PC-3 (cell line): ENCODE data around the gene NOC3L. TPM values are rescaled to one million over a fixed set of nuclear protein-coding genes. Genes with fewer than 3 reads are reported as not detected.

Source experiments
- ATAC-seq: fragments of 200-7000 bp; cut with Tn5 transposase; 2 replicates; pipeline ENCODE4 v1.9.1; 2020; ENCODE audit warnings: mild to moderate bottlenecking, moderate library complexity
- BruUV-seq: library from RNA; stranded (reverse); fragments of 400-500 nt; replicated peaks from 2 replicates; lab custom pipeline; 2021; lab: Mats Ljungman, UMichigan
- CTCF ChIA-PET: fragments of 300-600 bp; sonication (Branson Sonifier 250); formaldehyde crosslinking; loops from one replicate; lab custom pipeline; 2022; ENCODE audit warnings: antibody characterized with exemption; lab: Charles Lee
- POLR2A ChIA-PET: fragments of 300-600 bp; sonication (Branson Sonifier 250); formaldehyde crosslinking; loops from one replicate; lab custom pipeline; 2022; ENCODE audit warnings: antibody characterized with exemption; ENCODE audit not compliant: unreplicated experiment; lab: Charles Lee
- DNase-seq: peaks from one replicate; pipeline ENCODE4 v3.0.0-alpha.2; 2015
- H2AFZ ChIP-seq: fragments of 300-600 bp; sonication (generic); 2 replicates; pipeline ENCODE4 v1.6.0; 2016; ENCODE audit warnings: antibody characterized with exemption, low read length
- H3F3A ChIP-seq: fragments of 300-600 bp; sonication (generic); one replicate; pipeline ENCODE4 v1.6.0; 2017; ENCODE audit warnings: antibody characterized with exemption, low read length, control low read depth, mild to moderate bottlenecking; ENCODE audit not compliant: unreplicated experiment
- H3K27ac ChIP-seq: fragments of 300-600 bp; sonication (generic); 2 replicates; pipeline ENCODE4 v1.5.1; 2016; ENCODE audit warnings: mild to moderate bottlenecking, low read length
- H3K27me3 ChIP-seq: fragments of 300-600 bp; sonication (generic); 2 replicates; pipeline ENCODE4 v1.6.1; 2016; ENCODE audit warnings: low read length, mixed read lengths
- H3K36me3 ChIP-seq: fragments of 300-600 bp; sonication (generic); 2 replicates; pipeline ENCODE4 v1.6.1; 2016; ENCODE audit warnings: low read depth, mixed run types, low read length, mixed read lengths
- H3K4me1 ChIP-seq: fragments of 300-600 bp; sonication (generic); 2 replicates; pipeline ENCODE4 v1.5.1; 2016; ENCODE audit warnings: low read length; ENCODE audit not compliant: insufficient read depth
- H3K4me2 ChIP-seq: fragments of 300-600 bp; sonication (generic); 2 replicates; pipeline ENCODE4 v1.6.0; 2016; ENCODE audit warnings: low read length
- H3K4me3 ChIP-seq: fragments of 300-600 bp; sonication (generic); 2 replicates; pipeline ENCODE4 v1.5.1; 2016; ENCODE audit warnings: mild to moderate bottlenecking, low read length, mixed read lengths
- H3K79me2 ChIP-seq: fragments of 300-600 bp; sonication (generic); 2 replicates; pipeline ENCODE4 v1.6.1; 2017; ENCODE audit warnings: low read length, mixed read lengths
- H3K9ac ChIP-seq: fragments of 300-600 bp; sonication (generic); 2 replicates; pipeline ENCODE4 v1.6.0; 2016; ENCODE audit warnings: mild to moderate bottlenecking, low read length
- H3K9me2 ChIP-seq: fragments of 300-600 bp; sonication (generic); replicated peaks from 2 replicates; pipeline ENCODE4 v1.6.1; 2016; ENCODE audit warnings: mixed run types, low read length, mixed read lengths
- H3K9me3 ChIP-seq: fragments of 300-600 bp; sonication (generic); 2 replicates; pipeline ENCODE4 v1.6.1; 2016; ENCODE audit warnings: low read length, mixed read lengths
- H4K20me1 ChIP-seq: fragments of 300-600 bp; sonication (generic); 2 replicates; pipeline ENCODE4 v1.6.1; 2016; ENCODE audit warnings: low read length, mixed read lengths
- EZH2 ChIP-seq: fragments of 300-600 bp; sonication (generic); IDR thresholded peaks from one replicate; pipeline ENCODE4 v1.6.1; 2017; ENCODE audit warnings: antibody characterized with exemption, mild to moderate bottlenecking, low read length; ENCODE audit not compliant: unreplicated experiment
- EZH2phosphoT487 ChIP-seq: fragments of 300-600 bp; sonication (generic); IDR thresholded peaks from 2 replicates; pipeline ENCODE4 v1.6.1; 2018; ENCODE audit warnings: mild to moderate bottlenecking, antibody characterized with exemption, low read length, borderline replicate concordance
- intact Hi-C: fragments of 100-400 bp; cut with micrococcal nuclease; formaldehyde crosslinking; loops from 2 replicates; pipeline ENCODE4 v1.9.0; 2023
- total RNA-seq: library from RNA; depleted of rRNA; stranded (reverse); fragments of >200 nt; gene quantifications from 2 replicates; pipeline ENCODE4 v1.2.3, GENCODE V29; 2014; rRNA removed
- TF ChIP-seq, protein P1 (sequence below): fragments of 300-600 bp; sonication (generic); conservative IDR thresholded peaks from 2 replicates; pipeline ENCODE4 v1.5.1; 2017; ENCODE audit warnings: antibody characterized with exemption, low read depth, mild to moderate bottlenecking, low read length

Gene NOC3L
- total RNA-seq, 1 experiment from 2014 or later = 19.4 TPM

DNA sequence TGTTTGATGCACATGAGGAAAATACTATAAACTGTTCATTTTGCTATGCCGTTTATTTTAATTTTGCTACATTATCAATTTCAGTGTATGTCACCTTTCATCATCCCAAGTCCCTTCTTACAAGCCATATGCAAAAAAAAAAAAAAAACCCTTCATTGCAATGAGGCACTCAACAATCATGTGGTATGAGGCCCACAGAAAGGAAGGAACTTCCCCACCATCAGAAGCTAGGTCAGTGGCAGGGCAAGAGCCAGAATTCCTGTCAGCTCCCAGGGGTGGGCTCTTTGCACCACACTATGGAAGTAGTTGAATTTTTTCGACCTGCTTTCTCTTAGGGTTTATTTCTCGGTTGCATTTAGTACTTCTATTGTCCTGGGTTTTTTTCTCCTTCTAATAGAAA lies 75.4 kb downstream of the NOC3L start:
- intact Hi-C loops = no loop called here
- DNase-seq = no peak
- Histone ChIP-seq H3K4me1 (peaks cover 7% of the 10 kb centered on the region), H2AFZ (no peak overlapping the region), H4K20me1 (no peaks in the 10 kb centered on the region), H3K9ac (no peak overlapping the region), H3K4me2 (no peak overlapping the region), H3K4me3 (no peak overlapping the region), H3K36me3 (no peaks in the 10 kb centered on the region; the same call in 1 of the 2 replicates), H3K27ac (no peak overlapping the region), H3F3A (no peaks in the 10 kb centered on the region), H3K9me2 (no peaks in the 10 kb centered on the region), H3K9me3 (no peaks in the 10 kb centered on the region), H3K27me3 (no peaks in the 10 kb centered on the region), H3K79me2 (no peaks in the 10 kb centered on the region)
- CTCF ChIA-PET = no interaction called here
- ATAC-seq = no peak
- TF ChIP-seq EZH2phosphoT487 (no peak), EZH2 (no peak)
- TF ChIP-seq, protein P1, sequence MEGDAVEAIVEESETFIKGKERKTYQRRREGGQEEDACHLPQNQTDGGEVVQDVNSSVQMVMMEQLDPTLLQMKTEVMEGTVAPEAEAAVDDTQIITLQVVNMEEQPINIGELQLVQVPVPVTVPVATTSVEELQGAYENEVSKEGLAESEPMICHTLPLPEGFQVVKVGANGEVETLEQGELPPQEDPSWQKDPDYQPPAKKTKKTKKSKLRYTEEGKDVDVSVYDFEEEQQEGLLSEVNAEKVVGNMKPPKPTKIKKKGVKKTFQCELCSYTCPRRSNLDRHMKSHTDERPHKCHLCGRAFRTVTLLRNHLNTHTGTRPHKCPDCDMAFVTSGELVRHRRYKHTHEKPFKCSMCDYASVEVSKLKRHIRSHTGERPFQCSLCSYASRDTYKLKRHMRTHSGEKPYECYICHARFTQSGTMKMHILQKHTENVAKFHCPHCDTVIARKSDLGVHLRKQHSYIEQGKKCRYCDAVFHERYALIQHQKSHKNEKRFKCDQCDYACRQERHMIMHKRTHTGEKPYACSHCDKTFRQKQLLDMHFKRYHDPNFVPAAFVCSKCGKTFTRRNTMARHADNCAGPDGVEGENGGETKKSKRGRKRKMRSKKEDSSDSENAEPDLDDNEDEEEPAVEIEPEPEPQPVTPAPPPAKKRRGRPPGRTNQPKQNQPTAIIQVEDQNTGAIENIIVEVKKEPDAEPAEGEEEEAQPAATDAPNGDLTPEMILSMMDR = no peak
- POLR2A ChIA-PET = no interaction called here
- BruUV-seq = no TSS peak

DNA sequence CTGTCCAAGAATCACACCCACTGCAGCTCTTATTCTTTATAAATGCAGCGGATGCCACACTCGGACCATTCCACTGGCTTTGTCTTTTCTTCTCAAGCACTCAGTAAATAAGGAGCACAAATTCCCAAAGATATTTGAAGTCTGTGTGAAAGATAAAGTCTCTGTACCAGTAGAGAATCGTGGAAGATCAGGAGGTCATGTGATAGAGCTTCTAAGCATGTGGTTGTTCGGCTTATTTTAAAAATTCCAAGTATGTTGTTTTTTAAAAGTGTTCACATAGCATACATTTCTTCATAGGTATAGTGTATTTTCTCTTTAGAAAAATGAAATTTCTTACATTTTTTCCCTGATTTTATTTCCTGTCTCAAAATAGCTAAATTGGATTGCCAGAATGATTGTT lies 75.8 kb downstream of the NOC3L start:
- no peak overlapping the region for H3K9ac ChIP-seq
- H4K20me1 ChIP-seq = no peaks in the 10 kb centered on the region
- no peaks in the 10 kb centered on the region for H3K9me3 ChIP-seq
- no peaks in the 10 kb centered on the region; the same call in 1 of the 2 replicates for H3K36me3 ChIP-seq
- intact Hi-C loops = no loop called here
- TF ChIP-seq EZH2 = no peak
- TF ChIP-seq EZH2phosphoT487 = no peak
- TF ChIP-seq, protein P1 = no peak
- no peaks in the 10 kb centered on the region for H3K9me2 ChIP-seq
- H3K79me2 ChIP-seq = no peaks in the 10 kb centered on the region
- peaks cover 9% of the 10 kb centered on the region for H3K4me1 ChIP-seq
- ChIA-PET CTCF (no interaction called here), POLR2A (no interaction called here)
- no peak for DNase-seq
- H3K4me2 ChIP-seq = no peak overlapping the region
- no peak overlapping the region for H3K4me3 ChIP-seq
- no peak overlapping the region for H3K27ac ChIP-seq
- H2AFZ ChIP-seq = no peak overlapping the region
- ATAC-seq = no peak
- H3K27me3 ChIP-seq = no peaks in the 10 kb centered on the region
- no TSS peak for BruUV-seq
- no peaks in the 10 kb centered on the region for H3F3A ChIP-seq

DNA sequence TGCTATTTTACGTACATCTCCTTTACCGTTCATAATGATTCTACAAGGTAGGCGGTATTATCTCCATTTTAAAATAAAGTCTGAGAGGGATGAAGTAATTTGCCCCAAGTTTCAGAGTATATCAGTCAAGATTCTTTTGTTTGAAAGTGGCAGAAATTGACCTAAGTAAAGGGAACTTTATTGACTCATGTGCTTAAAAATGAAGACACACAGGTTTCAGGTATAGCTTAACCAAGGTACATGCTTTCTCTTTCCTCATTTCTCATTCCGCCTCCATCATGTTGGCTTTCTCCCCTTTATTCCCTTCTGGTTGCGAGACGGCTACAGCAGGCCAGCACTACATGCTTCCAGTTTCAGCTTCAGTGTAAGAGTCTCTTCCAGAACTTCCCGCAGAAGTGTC lies 77.5 kb downstream of the NOC3L start:
- H3K27ac ChIP-seq = no peak overlapping the region
- no peak for DNase-seq
- H3K9me3 ChIP-seq = no peaks in the 10 kb centered on the region
- no peaks in the 10 kb centered on the region for H4K20me1 ChIP-seq
- no peaks in the 10 kb centered on the region for H3K79me2 ChIP-seq
- ChIA-PET CTCF (interaction anchor here (0.5 kb wide), 1 partner anchor 35 kb away, joined by 3 read pairs; no protein-coding TSS in a partner anchor), POLR2A (no interaction called here)
- no peaks in the 10 kb centered on the region; the same call in 1 of the 2 replicates for H3K36me3 ChIP-seq
- H3K27me3 ChIP-seq = no peaks in the 10 kb centered on the region
- no TSS peak for BruUV-seq
- H3K9me2 ChIP-seq = no peaks in the 10 kb centered on the region
- no peak overlapping the region for H3K4me3 ChIP-seq
- H3K4me1 ChIP-seq = peaks cover 11% of the 10 kb centered on the region
- no peak overlapping the region for H3K9ac ChIP-seq
- no peak for ATAC-seq
- no peak overlapping the region for H2AFZ ChIP-seq
- no peaks in the 10 kb centered on the region for H3F3A ChIP-seq
- TF ChIP-seq EZH2phosphoT487 = no peak
- intact Hi-C loops = no loop called here
- no peak overlapping the region for H3K4me2 ChIP-seq

Other genes with a start within 250 kb of the NOC3L start
- 4.5 and 8.4 TPM in 2 replicates for gene TBC1D12, start 39.6 kb upstream of the NOC3L start, total RNA-seq
- gene HELLS, start 182.8 kb upstream of the NOC3L start, total RNA-seq = 86.3 and 98.0 TPM in 2 replicates